ENCODE data around the gene RARRES1.

RARRES1 gene

DNA sequence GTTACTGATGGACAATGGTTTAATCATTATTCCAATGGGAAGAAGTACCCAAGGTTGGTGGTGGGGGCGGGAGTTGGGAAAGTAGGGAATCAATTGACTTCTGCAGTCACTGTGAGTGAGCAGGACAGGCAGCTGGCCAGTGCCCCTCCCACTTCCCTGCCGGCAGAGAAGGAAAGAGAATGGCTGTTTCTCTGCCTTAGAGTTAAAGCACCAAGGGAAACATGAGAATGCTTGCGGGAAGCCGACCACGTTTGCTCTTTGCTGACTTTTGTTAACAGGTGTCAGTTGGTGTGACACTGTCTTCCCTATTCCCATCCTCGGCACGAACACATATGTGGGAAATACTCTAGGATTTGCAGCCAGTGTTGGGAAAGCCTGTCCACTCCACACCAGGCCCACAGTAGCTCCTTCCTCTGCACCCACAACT is 36.1 kb upstream of the RARRES1 start:
- peak; percentile 21 for DNase-seq (ENCODE audit: low spot score)
- H3K9ac ChIP-seq (ENCODE audit: low read depth, low read length, poor library complexity) = no peak overlapping the region
- H3K4ac ChIP-seq (ENCODE audit: low read length) = no peak overlapping the region
- no peak overlapping the region for H3K14ac ChIP-seq (ENCODE audit: low read length)
- H3K4me2 ChIP-seq (ENCODE audit: insufficient read depth, low read length, poor library complexity, severe bottlenecking) = no peak overlapping the region
- no peak overlapping the region for H3K18ac ChIP-seq (ENCODE audit: low read length)
- WGBS, 2 donors (ENCODE audit: extremely low coverage in 2 of 2, insufficient read length in 2 of 2, insufficient replicate concordance in 1 of 2) = no CpG with 5 or more reads among the region's 7 CpGs
- peaks cover 5 to 10% of the 10 kb centered on the region in 2 donors for H3K4me1 ChIP-seq (ENCODE audit: control insufficient read depth in 2 of 2, insufficient read depth in 1 of 2, low read depth in 1 of 2, low read length in 2 of 2)
- H3K4me3 ChIP-seq (ENCODE audit: low read length in 2 of 2) = peak overlapping the region in 1 of 2 donors; percentile 20
- no peaks in the 10 kb centered on the region for H3K9me3 ChIP-seq (replicated peaks in 1 of 2; ENCODE audit: control insufficient read depth in 2 of 2, insufficient read depth in 1 of 2, low read depth in 1 of 2, low read length in 2 of 2)
- no peak overlapping the region for H2AK5ac ChIP-seq (ENCODE audit: low read depth, low read length)
- no peak overlapping the region for H4K91ac ChIP-seq (ENCODE audit: low read depth, low read length, poor library complexity)
- H3K23ac ChIP-seq (ENCODE audit: low read depth, low read length, poor library complexity) = no peak overlapping the region
- no peak overlapping the region for H3K27ac ChIP-seq (replicated peaks; ENCODE audit: low read length)
- no peak overlapping the region for H2BK15ac ChIP-seq (ENCODE audit: low read length)
- H2BK5ac ChIP-seq (ENCODE audit: low read length) = no peak overlapping the region
- H3K27me3 ChIP-seq (ENCODE audit: control insufficient read depth in 3 of 3, insufficient read depth in 3 of 3, low read depth in 1 of 3, low read length in 3 of 3) = no peaks in the 10 kb centered on the region
- H3K36me3 ChIP-seq (replicated peaks in 1 of 2; ENCODE audit: control insufficient read depth in 2 of 2, insufficient read depth in 2 of 2, low read length in 2 of 2) = no peaks in the 10 kb centered on the region
- H3K79me1 ChIP-seq (ENCODE audit: low read depth, low read length) = no peaks in the 10 kb centered on the region
- no peak overlapping the region for H4K8ac ChIP-seq (ENCODE audit: low read depth, low read length)
- no peak overlapping the region for H2BK120ac ChIP-seq (ENCODE audit: low read depth, low read length)
- H2BK12ac ChIP-seq (ENCODE audit: low read length) = no peak overlapping the region
- H2AFZ ChIP-seq (ENCODE audit: low read length) = peak overlapping the region; percentile 88

DNA sequence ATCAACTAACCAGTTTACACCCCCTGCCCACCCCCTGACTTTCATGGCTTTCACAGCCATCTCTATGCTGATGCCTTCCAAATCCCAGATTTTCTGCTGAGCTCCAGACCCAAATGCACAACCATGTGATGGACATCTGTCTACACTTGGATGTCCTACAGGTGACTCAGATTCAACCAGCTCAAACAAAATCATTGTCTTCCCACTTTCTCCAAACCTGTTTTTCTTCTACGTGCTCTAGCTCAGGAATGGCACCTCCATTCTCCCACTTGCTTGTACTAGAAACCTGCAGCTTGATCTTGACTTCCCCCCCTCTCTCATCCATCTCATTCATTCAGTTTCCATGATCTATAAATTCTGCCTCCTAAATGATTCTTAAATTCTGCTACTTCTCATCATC is 34.1 kb upstream of the RARRES1 start:
- H2AFZ ChIP-seq (ENCODE audit: low read length) = no peak overlapping the region
- no peak overlapping the region for H3K14ac ChIP-seq (ENCODE audit: low read length)
- no peak overlapping the region for H2BK5ac ChIP-seq (ENCODE audit: low read length)
- H3K18ac ChIP-seq (ENCODE audit: low read length) = no peak overlapping the region
- DNase-seq (ENCODE audit: low spot score) = no peak
- H3K9me3 ChIP-seq (replicated peaks in 1 of 2; ENCODE audit: control insufficient read depth in 2 of 2, insufficient read depth in 1 of 2, low read depth in 1 of 2, low read length in 2 of 2) = no peaks in the 10 kb centered on the region
- H3K23ac ChIP-seq (ENCODE audit: low read depth, low read length, poor library complexity) = no peak overlapping the region
- WGBS, 2 donors (ENCODE audit: extremely low coverage in 2 of 2, insufficient read length in 2 of 2, insufficient replicate concordance in 1 of 2) = no CpG with 5 or more reads among the region's 1 CpG
- no peak overlapping the region for H2BK12ac ChIP-seq (ENCODE audit: low read length)
- H3K4ac ChIP-seq (ENCODE audit: low read length) = no peak overlapping the region
- H3K27ac ChIP-seq (replicated peaks; ENCODE audit: low read length) = no peak overlapping the region
- H2BK120ac ChIP-seq (ENCODE audit: low read depth, low read length) = no peak overlapping the region
- no peak overlapping the region for H3K4me3 ChIP-seq (ENCODE audit: low read length in 2 of 2)
- no peaks in the 10 kb centered on the region for H3K79me1 ChIP-seq (ENCODE audit: low read depth, low read length)
- no peaks in the 10 kb centered on the region for H3K36me3 ChIP-seq (replicated peaks in 1 of 2; ENCODE audit: control insufficient read depth in 2 of 2, insufficient read depth in 2 of 2, low read length in 2 of 2)
- peaks cover 5 to 10% of the 10 kb centered on the region in 2 donors for H3K4me1 ChIP-seq (ENCODE audit: control insufficient read depth in 2 of 2, insufficient read depth in 1 of 2, low read depth in 1 of 2, low read length in 2 of 2)
- no peak overlapping the region for H2BK15ac ChIP-seq (ENCODE audit: low read length)
- no peak overlapping the region for H4K8ac ChIP-seq (ENCODE audit: low read depth, low read length)
- peaks cover 0 to 2% (median 0%) of the 10 kb centered on the region in 3 experiments for H3K27me3 ChIP-seq (ENCODE audit: control insufficient read depth in 3 of 3, insufficient read depth in 3 of 3, low read depth in 1 of 3, low read length in 3 of 3)
- no peak overlapping the region for H3K4me2 ChIP-seq (ENCODE audit: insufficient read depth, low read length, poor library complexity, severe bottlenecking)
- H3K9ac ChIP-seq (ENCODE audit: low read depth, low read length, poor library complexity) = no peak overlapping the region
- no peak overlapping the region for H4K91ac ChIP-seq (ENCODE audit: low read depth, low read length, poor library complexity)
- H2AK5ac ChIP-seq (ENCODE audit: low read depth, low read length) = no peak overlapping the region

DNA sequence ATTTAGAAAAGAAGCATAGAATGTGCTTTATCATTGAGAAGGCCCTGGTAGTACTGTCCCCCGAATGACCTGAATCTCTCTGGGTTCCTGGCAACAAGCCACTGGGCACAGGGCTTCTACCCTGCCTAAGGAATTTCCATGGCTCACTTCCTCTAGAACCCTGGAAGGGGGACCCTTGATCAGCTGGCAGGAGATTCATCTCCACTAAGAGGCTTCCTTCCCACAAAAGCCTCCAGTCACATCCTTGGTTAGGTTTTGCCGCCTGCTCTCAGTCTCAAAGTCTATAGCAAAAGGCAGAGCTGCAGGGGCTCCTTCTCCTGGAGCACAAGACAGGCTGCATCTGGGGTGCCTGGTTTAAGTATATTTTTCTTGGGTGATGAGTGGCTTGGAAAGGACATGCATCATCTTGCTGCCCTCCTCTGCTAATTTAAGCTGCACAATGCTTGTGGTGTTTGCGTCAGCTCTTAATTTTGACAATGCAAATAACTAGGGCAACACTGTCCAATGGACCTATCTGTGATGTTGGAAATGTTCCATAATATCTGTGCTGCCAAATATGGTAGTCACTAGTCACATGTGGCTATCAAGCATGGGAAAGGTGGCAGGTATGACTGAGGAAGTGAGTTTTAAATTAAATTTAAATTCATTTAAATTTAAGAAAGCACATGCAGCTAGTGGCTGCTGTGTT is 33.4 kb upstream of the RARRES1 start:
- no peak for DNase-seq (ENCODE audit: low spot score)
- Histone ChIP-seq H2BK12ac (ENCODE audit: low read length) (no peak overlapping the region), H3K4me2 (ENCODE audit: insufficient read depth, low read length, poor library complexity, severe bottlenecking) (no peak overlapping the region), H3K27me3 (ENCODE audit: control insufficient read depth in 3 of 3, insufficient read depth in 3 of 3, low read depth in 1 of 3, low read length in 3 of 3) (peaks cover 0 to 2% (median 0%) of the 10 kb centered on the region in 3 experiments), H2AFZ (ENCODE audit: low read length) (no peak overlapping the region), H2BK15ac (ENCODE audit: low read length) (no peak overlapping the region), H3K18ac (ENCODE audit: low read length) (no peak overlapping the region), H2BK5ac (ENCODE audit: low read length) (no peak overlapping the region), H3K4me3 (ENCODE audit: low read length in 2 of 2) (no peak overlapping the region), H3K4ac (ENCODE audit: low read length) (no peak overlapping the region), H4K91ac (ENCODE audit: low read depth, low read length, poor library complexity) (no peak overlapping the region), H4K8ac (ENCODE audit: low read depth, low read length) (no peak overlapping the region), H3K4me1 (ENCODE audit: control insufficient read depth in 2 of 2, insufficient read depth in 1 of 2, low read depth in 1 of 2, low read length in 2 of 2) (peaks cover 5 to 10% of the 10 kb centered on the region in 2 donors), H3K23ac (ENCODE audit: low read depth, low read length, poor library complexity) (no peak overlapping the region), H3K36me3 (replicated peaks in 1 of 2; ENCODE audit: control insufficient read depth in 2 of 2, insufficient read depth in 2 of 2, low read length in 2 of 2) (no peaks in the 10 kb centered on the region), H3K27ac (replicated peaks; ENCODE audit: low read length) (no peak overlapping the region), H3K79me1 (ENCODE audit: low read depth, low read length) (no peaks in the 10 kb centered on the region), H3K9ac (ENCODE audit: low read depth, low read length, poor library complexity) (no peak overlapping the region), H3K9me3 (replicated peaks in 1 of 2; ENCODE audit: control insufficient read depth in 2 of 2, insufficient read depth in 1 of 2, low read depth in 1 of 2, low read length in 2 of 2) (no peaks in the 10 kb centered on the region), H2BK120ac (ENCODE audit: low read depth, low read length) (no peak overlapping the region), H2AK5ac (ENCODE audit: low read depth, low read length) (no peak overlapping the region), H3K14ac (ENCODE audit: low read length) (no peak overlapping the region)
- no CpG with 5 or more reads among the region's 3 CpGs for WGBS, 2 donors (ENCODE audit: extremely low coverage in 2 of 2, insufficient read length in 2 of 2, insufficient replicate concordance in 1 of 2)

DNA sequence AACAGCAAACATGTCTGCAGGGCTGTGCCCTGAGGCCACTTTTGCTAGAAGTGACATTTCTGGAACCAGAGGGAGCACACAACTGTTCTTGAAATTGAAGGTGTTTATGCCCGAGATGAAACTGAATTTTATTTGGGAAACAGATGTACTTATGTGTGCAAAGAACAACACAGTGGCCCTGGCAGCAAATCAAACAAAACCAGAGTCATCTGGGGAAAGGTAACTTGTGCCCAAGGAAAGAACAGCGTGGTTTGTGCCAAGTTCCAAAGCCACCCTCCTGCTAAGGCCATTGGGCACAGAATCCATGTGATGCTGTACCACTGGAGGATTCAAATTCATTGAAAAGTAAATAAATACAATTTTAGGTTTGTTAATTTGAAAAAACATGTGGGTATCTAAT is 31.2 kb upstream of the RARRES1 start:
- no peak overlapping the region for H3K18ac ChIP-seq (ENCODE audit: low read length)
- no peaks in the 10 kb centered on the region for H3K9me3 ChIP-seq (replicated peaks in 1 of 2; ENCODE audit: control insufficient read depth in 2 of 2, insufficient read depth in 1 of 2, low read depth in 1 of 2, low read length in 2 of 2)
- peaks cover 0 to 2% (median 0%) of the 10 kb centered on the region in 3 experiments for H3K27me3 ChIP-seq (ENCODE audit: control insufficient read depth in 3 of 3, insufficient read depth in 3 of 3, low read depth in 1 of 3, low read length in 3 of 3)
- no peak overlapping the region for H3K9ac ChIP-seq (ENCODE audit: low read depth, low read length, poor library complexity)
- peaks cover 3 to 5% of the 10 kb centered on the region in 2 donors for H3K4me1 ChIP-seq (ENCODE audit: control insufficient read depth in 2 of 2, insufficient read depth in 1 of 2, low read depth in 1 of 2, low read length in 2 of 2)
- no peak overlapping the region for H4K91ac ChIP-seq (ENCODE audit: low read depth, low read length, poor library complexity)
- no peak overlapping the region for H3K23ac ChIP-seq (ENCODE audit: low read depth, low read length, poor library complexity)
- no peak overlapping the region for H3K14ac ChIP-seq (ENCODE audit: low read length)
- no peak overlapping the region for H2BK15ac ChIP-seq (ENCODE audit: low read length)
- H2BK120ac ChIP-seq (ENCODE audit: low read depth, low read length) = no peak overlapping the region
- no CpG with 5 or more reads among the region's 2 CpGs for WGBS, 2 donors (ENCODE audit: extremely low coverage in 2 of 2, insufficient read length in 2 of 2, insufficient replicate concordance in 1 of 2)
- H2BK5ac ChIP-seq (ENCODE audit: low read length) = no peak overlapping the region
- H2AFZ ChIP-seq (ENCODE audit: low read length) = no peak overlapping the region
- H4K8ac ChIP-seq (ENCODE audit: low read depth, low read length) = no peak overlapping the region
- no peaks in the 10 kb centered on the region for H3K36me3 ChIP-seq (replicated peaks in 1 of 2; ENCODE audit: control insufficient read depth in 2 of 2, insufficient read depth in 2 of 2, low read length in 2 of 2)
- H3K4me2 ChIP-seq (ENCODE audit: insufficient read depth, low read length, poor library complexity, severe bottlenecking) = no peak overlapping the region
- H2BK12ac ChIP-seq (ENCODE audit: low read length) = no peak overlapping the region
- no peak overlapping the region for H3K4me3 ChIP-seq (ENCODE audit: low read length in 2 of 2)
- no peaks in the 10 kb centered on the region for H3K79me1 ChIP-seq (ENCODE audit: low read depth, low read length)
- H2AK5ac ChIP-seq (ENCODE audit: low read depth, low read length) = no peak overlapping the region
- no peak for DNase-seq (ENCODE audit: low spot score)
- H3K4ac ChIP-seq (ENCODE audit: low read length) = no peak overlapping the region
- H3K27ac ChIP-seq (replicated peaks; ENCODE audit: low read length) = no peak overlapping the region
